ENCODE results near the gene CALY. TPM values are rescaled to one million over a fixed set of nuclear protein-coding genes. Genes with fewer than 3 reads are reported as not detected.

CALY gene
- total RNA-seq, 2 experiments from 2014 or later, result 3.1 to 3.6 TPM

DNA sequence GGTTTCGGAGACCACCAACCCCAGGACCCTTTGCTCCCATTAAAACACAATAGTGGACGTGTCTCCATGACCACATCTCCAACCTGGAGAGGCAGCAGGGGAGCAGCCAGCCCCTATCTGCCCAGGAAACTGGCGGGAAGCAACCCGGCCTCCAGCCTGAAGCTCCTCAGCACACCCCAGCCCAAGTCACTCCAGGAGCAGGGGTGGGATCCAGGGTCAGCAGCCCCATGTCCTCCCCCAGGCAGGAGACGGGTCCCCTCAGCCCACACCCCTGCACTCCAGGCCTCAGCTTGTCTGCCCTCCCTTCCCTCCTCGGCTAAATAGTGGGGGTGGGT lies 60.6 kb downstream of the CALY start:
- Mint-ChIP-seq H3K4me3 (peak overlapping the region; percentile 87), H3K4me1 (peaks cover 23% of the 10 kb centered on the region), H3K27me3 (no peaks in the 10 kb centered on the region), H3K36me3 (peaks cover 3% of the 10 kb centered on the region), H3K9me3 (no peaks in the 10 kb centered on the region), H3K27ac (peak overlapping the region; percentile 82)
- no peak for DNase-seq
- ATAC-seq (ENCODE audit: low read depth), result no peak
- POLR2A ChIA-PET, result interaction anchor here (0.7 to 3.8 kb wide), 8 partner anchors 9 to 314 kb away, joined by 3 to 35 read pairs (median 4); no protein-coding TSS in a partner anchor

DNA sequence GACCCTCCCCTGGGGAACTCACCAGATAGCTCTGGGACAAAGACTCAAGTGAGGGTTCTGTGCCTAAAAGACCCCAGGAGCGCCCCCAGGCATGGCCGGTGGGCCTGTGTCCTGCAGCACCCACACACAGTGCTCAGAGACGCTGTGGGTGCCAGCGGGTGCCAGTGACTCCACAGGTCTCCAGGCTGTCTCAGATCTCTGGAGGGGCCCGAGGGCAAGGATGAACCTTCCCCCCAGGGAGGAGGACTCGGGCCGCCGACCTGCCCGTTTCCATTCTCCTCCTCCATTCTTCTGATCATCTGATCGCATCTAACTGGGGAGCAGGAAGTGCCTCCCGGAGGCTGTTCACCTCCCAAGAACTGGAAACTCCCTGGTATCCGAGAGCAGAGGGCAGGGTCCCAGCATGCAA lies 61.0 kb downstream of the CALY start:
- H3K4me3 Mint-ChIP-seq, result peak overlapping the region; percentile 87
- peak overlapping the region; percentile 82 for H3K27ac Mint-ChIP-seq
- peak; percentile 68 for DNase-seq
- H3K4me1 Mint-ChIP-seq, result peaks cover 23% of the 10 kb centered on the region
- ATAC-seq (ENCODE audit: low read depth), result peak; percentile 37
- peaks cover 3% of the 10 kb centered on the region for H3K36me3 Mint-ChIP-seq
- POLR2A ChIA-PET, result interaction anchor here (0.7 to 3.8 kb wide), 8 partner anchors 9 to 314 kb away, joined by 3 to 35 read pairs (median 5); no protein-coding TSS in a partner anchor
- H3K27me3 Mint-ChIP-seq, result no peaks in the 10 kb centered on the region
- no peaks in the 10 kb centered on the region for H3K9me3 Mint-ChIP-seq

GRCh38 chr10:133274751-133275683 lies 61.7 kb downstream of the CALY start:
- peak; percentile 71 for DNase-seq
- H3K4me1 Mint-ChIP-seq, result peaks cover 23% of the 10 kb centered on the region
- peaks cover 3% of the 10 kb centered on the region for H3K36me3 Mint-ChIP-seq
- ATAC-seq (ENCODE audit: low read depth), result peak; percentile 59
- H3K4me3 Mint-ChIP-seq, result peak overlapping the region; percentile 87
- H3K27ac Mint-ChIP-seq, result peak overlapping the region; percentile 82
- POLR2A ChIA-PET, result interaction anchor here (1.3 to 3.8 kb wide), 6 partner anchors 12 to 313 kb away, joined by 4 to 35 read pairs (median 8); no protein-coding TSS in a partner anchor
- H3K27me3 Mint-ChIP-seq, result no peaks in the 10 kb centered on the region
- H3K9me3 Mint-ChIP-seq, result no peaks in the 10 kb centered on the region

Small RNAs within 50 kb of the gene (microRNA-seq; reads per million reads assigned to microRNA genes)
- gene MIR3944, result not detected

Other genes with a start within 250 kb of the CALY start
- not detected for gene ADGRA1, start 249.0 kb downstream of the CALY start, total RNA-seq
- gene KNDC1, start 176.7 kb downstream of the CALY start, total RNA-seq, result under 1 TPM; 0.36 to 0.40 TPM
- gene UTF1, start 106.7 kb downstream of the CALY start, total RNA-seq, result not detected
- under 1 TPM in 1 of 2 experiments, not detected in 1; 0.11 TPM for gene VENTX, start 99.0 kb downstream of the CALY start, total RNA-seq
- 10 to 100 TPM; 90.8 to 91.0 TPM for gene ADAM8, start 60.0 kb downstream of the CALY start, total RNA-seq
- 10 to 100 TPM; 56.4 to 69.3 TPM for gene TUBGCP2, start 28.0 kb downstream of the CALY start, total RNA-seq
- gene ZNF511, start 28.0 kb downstream of the CALY start, total RNA-seq, result 10 to 100 TPM; 44.5 to 47.4 TPM
- gene PRAP1, start 10.5 kb upstream of the CALY start, total RNA-seq, result not detected
- 10 to 100 TPM; 15.4 to 17.3 TPM for gene FUOM, start 21.1 kb upstream of the CALY start, total RNA-seq
- gene ECHS1, start 36.5 kb upstream of the CALY start, total RNA-seq, result 10 to 100 TPM; 33.5 to 36.1 TPM
- gene PAOX, start 42.4 kb upstream of the CALY start, total RNA-seq, result 1 to 10 TPM; 7.2 to 9.9 TPM
- 10 to 100 TPM; 53.7 to 56.6 TPM for gene MTG1, start 57.3 kb upstream of the CALY start, total RNA-seq
- gene SPRN, start 87.7 kb upstream of the CALY start, total RNA-seq, result not detected
- gene SCART1, start 117.0 kb upstream of the CALY start, total RNA-seq, result 1 to 10 TPM; 5.7 to 6.3 TPM
- under 1 TPM; 0.65 to 0.80 TPM for gene CYP2E1, start 190.5 kb upstream of the CALY start, total RNA-seq
- gene SYCE1, start 228.7 kb upstream of the CALY start, total RNA-seq, result 1 to 10 TPM; 2.1 to 2.3 TPM